Liver (tissue), 3 donors: Measurements from ENCODE around the gene SEPTIN3.

Experiments
- EGR1 ChIP-seq, 2 donors: IDR thresholded peaks; 2 replicates each; pipeline ENCODE4 v1.6.1; 2016 to 2018; ENCODE audit warnings: antibody characterized with exemption in 2 of 2, low read depth in 2 of 2
- GABPA ChIP-seq, 2 donors: IDR thresholded peaks in 1 of 2; conservative IDR thresholded peaks in 1 of 2; 2 replicates each; pipeline ENCODE4 v1.6.1; 2016; ENCODE audit warnings: antibody characterized with exemption in 2 of 2, mild to moderate bottlenecking in 1 of 2, moderate library complexity in 1 of 2
- RAD21 ChIP-seq, 2 donors: IDR thresholded peaks; 2 replicates each; pipeline ENCODE4 v1.6.1; 2016; ENCODE audit warnings: antibody characterized with exemption in 2 of 2, mild to moderate bottlenecking in 2 of 2
- REST ChIP-seq: IDR thresholded peaks from 2 replicates; pipeline ENCODE4 v1.6.1; 2016; ENCODE audit warnings: antibody characterized with exemption, mild to moderate bottlenecking
- RXRA ChIP-seq, 2 donors: IDR thresholded peaks; 2 replicates each; pipeline ENCODE4 v1.6.1; 2017 to 2018; ENCODE audit warnings: antibody characterized with exemption in 2 of 2, mild to moderate bottlenecking in 1 of 2
- SP1 ChIP-seq: IDR thresholded peaks from 2 replicates; pipeline ENCODE4 v1.6.1; 2018; ENCODE audit warnings: antibody characterized with exemption, mild to moderate bottlenecking
- YY1 ChIP-seq: IDR thresholded peaks from 2 replicates; pipeline ENCODE4 v1.6.1; 2016; ENCODE audit warnings: antibody characterized with exemption, mild to moderate bottlenecking
- TF ChIP-seq, protein P1 (sequence below): fragments of 150-350 bp; IDR thresholded peaks from 2 replicates; pipeline ENCODE4 v1.5.1; 2017; ENCODE audit warnings: improper control_type of control experiment, low read depth, low read length; ENCODE audit not compliant: missing input control
- TF ChIP-seq, protein P2 (sequence below): IDR thresholded peaks from 2 replicates; pipeline ENCODE4 v1.6.1; 2016; ENCODE audit warnings: antibody characterized with exemption
- TF ChIP-seq, protein P3 (sequence below): IDR thresholded peaks from 2 replicates; pipeline ENCODE4 v1.6.1; 2016; ENCODE audit warnings: antibody characterized with exemption
- donor health status: healthy.
- donor health status: healthy.

- TF ChIP-seq, protein P1, sequence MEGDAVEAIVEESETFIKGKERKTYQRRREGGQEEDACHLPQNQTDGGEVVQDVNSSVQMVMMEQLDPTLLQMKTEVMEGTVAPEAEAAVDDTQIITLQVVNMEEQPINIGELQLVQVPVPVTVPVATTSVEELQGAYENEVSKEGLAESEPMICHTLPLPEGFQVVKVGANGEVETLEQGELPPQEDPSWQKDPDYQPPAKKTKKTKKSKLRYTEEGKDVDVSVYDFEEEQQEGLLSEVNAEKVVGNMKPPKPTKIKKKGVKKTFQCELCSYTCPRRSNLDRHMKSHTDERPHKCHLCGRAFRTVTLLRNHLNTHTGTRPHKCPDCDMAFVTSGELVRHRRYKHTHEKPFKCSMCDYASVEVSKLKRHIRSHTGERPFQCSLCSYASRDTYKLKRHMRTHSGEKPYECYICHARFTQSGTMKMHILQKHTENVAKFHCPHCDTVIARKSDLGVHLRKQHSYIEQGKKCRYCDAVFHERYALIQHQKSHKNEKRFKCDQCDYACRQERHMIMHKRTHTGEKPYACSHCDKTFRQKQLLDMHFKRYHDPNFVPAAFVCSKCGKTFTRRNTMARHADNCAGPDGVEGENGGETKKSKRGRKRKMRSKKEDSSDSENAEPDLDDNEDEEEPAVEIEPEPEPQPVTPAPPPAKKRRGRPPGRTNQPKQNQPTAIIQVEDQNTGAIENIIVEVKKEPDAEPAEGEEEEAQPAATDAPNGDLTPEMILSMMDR, result no peak
- TF ChIP-seq, protein P2, sequence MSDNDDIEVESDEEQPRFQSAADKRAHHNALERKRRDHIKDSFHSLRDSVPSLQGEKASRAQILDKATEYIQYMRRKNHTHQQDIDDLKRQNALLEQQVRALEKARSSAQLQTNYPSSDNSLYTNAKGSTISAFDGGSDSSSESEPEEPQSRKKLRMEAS, result no peak
- TF ChIP-seq YY1, result no peak
- TF ChIP-seq EGR1 (IDR thresholded peaks at IDR 0.05; ENCODE audit: low read depth in 2 of 2), result no peak
- no peak for TF ChIP-seq REST
- no peak for TF ChIP-seq SP1
- TF ChIP-seq RXRA (IDR thresholded peaks at IDR 0.05), result no peak
- TF ChIP-seq, protein P3, sequence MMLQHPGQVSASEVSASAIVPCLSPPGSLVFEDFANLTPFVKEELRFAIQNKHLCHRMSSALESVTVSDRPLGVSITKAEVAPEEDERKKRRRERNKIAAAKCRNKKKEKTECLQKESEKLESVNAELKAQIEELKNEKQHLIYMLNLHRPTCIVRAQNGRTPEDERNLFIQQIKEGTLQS, result no peak
- no peak for TF ChIP-seq GABPA (IDR thresholded peaks at IDR 0.05 in 1 of 2, conservative IDR thresholded peaks at IDR 0.05 in 1 of 2)
- no peak for TF ChIP-seq RAD21 (IDR thresholded peaks at IDR 0.05)
These were observed 14.5 kb downstream of the SEPTIN3 start for GRCh38 chr22:41983513-41984405.
